Osteocyte (in vitro differentiated cells): Measurements from ENCODE around the gene MGA. TPM values are rescaled to one million over a fixed set of nuclear protein-coding genes. Genes with fewer than 3 reads are reported as not detected.

Source experiments
- DNase-seq: peaks from one replicate; pipeline ENCODE4 v3.0.0; 2021; ENCODE audit warnings: mixed read lengths; ENCODE audit not compliant: unreplicated experiment; ENCODE audit errors: extremely low spot score
- H3K27ac Mint-ChIP-seq: one replicate; pipeline ENCODE4 v1.8.0; 2021; ENCODE audit warnings: mild to moderate bottlenecking, mixed read lengths; ENCODE audit not compliant: unreplicated experiment
- H3K27me3 Mint-ChIP-seq: one replicate; pipeline ENCODE4 v1.8.0; 2021; ENCODE audit warnings: mixed read lengths; ENCODE audit not compliant: unreplicated experiment
- H3K36me3 Mint-ChIP-seq: one replicate; pipeline ENCODE4 v1.8.0; 2021; ENCODE audit warnings: mixed read lengths; ENCODE audit not compliant: unreplicated experiment
- H3K4me1 Mint-ChIP-seq: one replicate; pipeline ENCODE4 v1.8.0; 2021; ENCODE audit warnings: mixed read lengths; ENCODE audit not compliant: unreplicated experiment
- H3K4me3 Mint-ChIP-seq: one replicate; pipeline ENCODE4 v1.8.0; 2021; ENCODE audit warnings: mild to moderate bottlenecking, moderate library complexity, mixed read lengths; ENCODE audit not compliant: unreplicated experiment
- H3K9me3 Mint-ChIP-seq: one replicate; pipeline ENCODE4 v1.8.0; 2021; ENCODE audit warnings: mixed read lengths; ENCODE audit not compliant: unreplicated experiment
- CTCF ChIP-seq: fragments of 200-600 bp; sonication (generic); IDR thresholded peaks from 2 replicates; pipeline ENCODE4 v1.5.0; 2021; ENCODE audit warnings: antibody characterized with exemption, mild to moderate bottlenecking, moderate library complexity
- total RNA-seq: library from RNA; stranded (reverse); gene quantifications from 2 replicates; pipeline ENCODE4 v1.2.1, GENCODE V29; 2021

MGA gene
- total RNA-seq, 1 donor from 2014 or later: 47.2 TPM

- no peak for DNase-seq
- TF ChIP-seq CTCF: no peak
- peaks cover 13% of the 10 kb centered on the region for H3K4me1 Mint-ChIP-seq
- H3K4me3 Mint-ChIP-seq: no peak overlapping the region
- no peak overlapping the region for H3K27ac Mint-ChIP-seq
- H3K9me3 Mint-ChIP-seq: no peaks in the 10 kb centered on the region
- H3K27me3 Mint-ChIP-seq: no peaks in the 10 kb centered on the region
- H3K36me3 Mint-ChIP-seq: peaks cover 21% of the 10 kb centered on the region
These were observed 11.7 kb downstream of the MGA start for GRCh38 chr15:41671656-41672648.

- Mint-ChIP-seq H3K27me3 (no peaks in the 10 kb centered on the region), H3K4me3 (no peak overlapping the region), H3K36me3 (peaks cover 12% of the 10 kb centered on the region), H3K9me3 (no peaks in the 10 kb centered on the region), H3K27ac (no peak overlapping the region), H3K4me1 (peaks cover 13% of the 10 kb centered on the region)
- TF ChIP-seq CTCF: no peak
- no peak for DNase-seq
These were observed 15.1 kb downstream of the MGA start for GRCh38 chr15:41675337-41675736.

GRCh38 chr15:41678742-41679141 lies 18.5 kb downstream of the MGA start:
- H3K27ac Mint-ChIP-seq: no peak overlapping the region
- no peaks in the 10 kb centered on the region for H3K9me3 Mint-ChIP-seq
- no peak for DNase-seq
- peaks cover 12% of the 10 kb centered on the region for H3K36me3 Mint-ChIP-seq
- H3K4me1 Mint-ChIP-seq: peaks cover 6% of the 10 kb centered on the region
- H3K4me3 Mint-ChIP-seq: no peak overlapping the region
- TF ChIP-seq CTCF: no peak
- H3K27me3 Mint-ChIP-seq: no peaks in the 10 kb centered on the region

GRCh38 chr15:41683955-41684354 lies 23.8 kb downstream of the MGA start:
- H3K9me3 Mint-ChIP-seq: no peaks in the 10 kb centered on the region
- no peak for DNase-seq
- no peaks in the 10 kb centered on the region for H3K27me3 Mint-ChIP-seq
- peaks cover 6% of the 10 kb centered on the region for H3K36me3 Mint-ChIP-seq
- no peak overlapping the region for H3K27ac Mint-ChIP-seq
- no peak overlapping the region for H3K4me3 Mint-ChIP-seq
- TF ChIP-seq CTCF: no peak
- peaks cover 21% of the 10 kb centered on the region for H3K4me1 Mint-ChIP-seq

GRCh38 chr15:41688671-41689070 lies 28.5 kb downstream of the MGA start:
- Mint-ChIP-seq H3K4me3 (no peak overlapping the region), H3K36me3 (peaks cover 4% of the 10 kb centered on the region), H3K4me1 (peaks cover 36% of the 10 kb centered on the region), H3K27me3 (no peaks in the 10 kb centered on the region), H3K27ac (no peak overlapping the region), H3K9me3 (no peaks in the 10 kb centered on the region)
- no peak for DNase-seq
- no peak for TF ChIP-seq CTCF
